Hippocampal formation (tissue), 2 donors: ENCODE measurements around the gene SMAD3.
"Not testable (repeated sequence)": the region's sequence is repeated elsewhere in the genome, so short reads cannot be mapped to it uniquely, and the experiment has no call there.

Experiments used
- DNase-seq, 2 donors: peaks; one replicate each; lab custom pipeline; 2025; lab: John Stamatoyannopoulos, UW

Gene SMAD3

DNA sequence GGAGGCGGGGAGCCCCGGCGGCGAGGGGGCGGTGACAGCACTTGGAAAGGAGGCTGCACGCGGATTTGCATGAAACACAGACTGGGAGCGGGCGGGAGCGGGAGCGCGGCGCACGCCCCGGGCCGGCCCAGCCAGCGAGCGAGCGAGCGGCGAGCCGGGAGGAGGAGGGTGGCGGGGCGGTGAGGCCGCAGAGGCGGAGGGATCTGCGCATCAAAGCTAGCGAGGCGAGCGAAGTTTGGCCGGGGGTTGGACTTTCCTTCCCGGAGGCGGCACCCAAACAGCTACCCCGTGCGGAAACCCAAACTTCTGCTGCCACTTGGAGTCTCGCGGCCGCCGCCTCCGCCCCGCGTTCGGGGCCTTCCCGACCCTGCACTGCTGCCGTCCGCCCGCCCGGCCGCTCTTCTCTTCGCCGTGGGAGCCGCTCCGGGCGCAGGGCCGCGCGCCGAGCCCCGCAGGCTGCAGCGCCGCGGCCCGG is at the start of gene SMAD3:
SMAD3 (plus strand) TSS at position 72 of the 475 bp plus-strand sequence. CDS start 553 bp downstream, outside the sequence.
- peak; percentile 59 to 68 for DNase-seq

- DNase-seq: no peak
These were observed 48.1 kb upstream of the SMAD3 start for GRCh38 chr15:67017311-67017710.

DNA sequence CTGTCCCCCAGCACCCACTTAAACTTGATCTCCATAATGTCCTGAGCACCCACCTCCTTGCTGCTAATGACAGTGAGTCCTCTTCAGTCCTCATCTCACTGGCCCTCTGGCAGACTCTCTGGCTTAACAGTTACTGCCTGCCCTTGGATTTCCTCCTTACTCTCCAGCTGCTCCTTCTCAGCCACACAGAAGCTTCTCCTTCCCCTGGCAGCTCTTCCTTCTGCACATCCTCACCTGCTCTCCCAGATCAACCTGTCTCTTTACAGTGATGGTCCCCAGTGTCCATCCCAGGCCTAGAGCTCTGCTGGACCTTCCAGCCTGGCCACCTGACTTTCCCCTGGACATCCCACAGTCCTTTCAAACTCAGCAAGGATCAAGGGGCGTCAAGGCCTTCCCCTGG is 47.4 kb upstream of the SMAD3 start:
- no peak for DNase-seq

DNA sequence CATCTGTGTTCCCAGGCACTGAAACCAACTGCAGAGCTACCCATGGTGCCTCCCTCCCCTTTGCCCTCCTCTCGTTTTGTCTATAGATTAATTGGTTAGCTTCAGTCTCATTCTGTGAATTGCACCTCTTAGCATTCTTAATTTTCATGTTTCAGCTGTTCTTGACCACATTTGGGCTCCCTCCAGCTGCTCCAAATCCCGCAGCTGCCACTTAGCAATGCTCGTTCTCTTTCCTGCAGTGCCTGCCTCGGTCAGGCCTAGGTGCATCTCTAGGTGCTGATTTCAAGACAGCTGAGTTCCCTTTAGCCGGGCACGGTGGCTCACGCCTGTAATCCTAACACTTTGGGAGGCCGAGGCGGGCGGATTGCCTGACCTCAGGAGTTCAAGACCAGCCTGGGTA is 47.0 kb upstream of the SMAD3 start:
- no peak for DNase-seq

DNA sequence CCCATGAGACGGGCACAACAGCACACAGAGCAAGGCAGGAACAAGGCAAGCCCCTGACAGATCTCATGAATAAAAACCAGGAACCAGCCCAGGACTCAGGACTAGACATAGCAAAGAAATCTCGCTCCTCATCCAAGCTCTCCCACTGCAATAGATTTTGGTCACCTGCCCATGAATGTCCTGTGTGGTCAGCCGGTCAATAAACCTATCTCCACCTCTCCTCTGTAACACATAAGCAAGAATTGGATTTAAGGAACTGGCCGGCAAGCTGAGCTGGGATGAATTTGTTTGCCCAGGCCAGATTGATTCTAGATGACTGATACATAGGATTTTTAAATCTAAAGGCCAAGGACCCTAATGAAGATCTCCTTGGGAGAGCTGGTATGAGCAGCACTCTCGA is 46.3 kb upstream of the SMAD3 start:
- DNase-seq: no peak

GRCh38 chr15:67019884-67020520 is 45.4 kb upstream of the SMAD3 start:
- DNase-seq: no peak

GRCh38 chr15:67020668-67021067 is 44.7 kb upstream of the SMAD3 start:
- DNase-seq: not testable (repeated sequence)

DNA sequence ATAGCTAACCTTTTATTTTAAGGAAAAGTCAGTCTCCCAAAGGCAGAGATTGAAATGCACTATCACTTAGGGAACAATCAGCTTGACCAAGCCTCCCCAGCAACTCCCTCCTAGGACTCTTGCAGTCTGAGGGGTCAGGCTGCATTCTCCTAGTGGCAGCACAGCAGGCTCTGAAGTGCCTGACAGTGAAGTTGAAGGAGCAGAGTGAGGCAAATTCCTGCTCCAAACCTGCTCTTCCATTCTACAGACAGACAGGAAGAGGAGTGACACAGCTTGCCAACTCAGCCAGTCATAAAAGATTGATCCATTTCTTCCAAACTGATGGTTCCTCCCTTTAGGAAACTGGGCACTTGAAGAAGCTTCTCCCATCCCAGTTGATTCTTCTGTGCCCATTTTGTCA is 43.9 kb upstream of the SMAD3 start:
- DNase-seq: no peak

GRCh38 chr15:67022587-67023105 is 42.8 kb upstream of the SMAD3 start:
- no peak for DNase-seq

- no peak for DNase-seq
These were observed 41.7 kb upstream of the SMAD3 start for GRCh38 chr15:67023517-67024313.

DNA sequence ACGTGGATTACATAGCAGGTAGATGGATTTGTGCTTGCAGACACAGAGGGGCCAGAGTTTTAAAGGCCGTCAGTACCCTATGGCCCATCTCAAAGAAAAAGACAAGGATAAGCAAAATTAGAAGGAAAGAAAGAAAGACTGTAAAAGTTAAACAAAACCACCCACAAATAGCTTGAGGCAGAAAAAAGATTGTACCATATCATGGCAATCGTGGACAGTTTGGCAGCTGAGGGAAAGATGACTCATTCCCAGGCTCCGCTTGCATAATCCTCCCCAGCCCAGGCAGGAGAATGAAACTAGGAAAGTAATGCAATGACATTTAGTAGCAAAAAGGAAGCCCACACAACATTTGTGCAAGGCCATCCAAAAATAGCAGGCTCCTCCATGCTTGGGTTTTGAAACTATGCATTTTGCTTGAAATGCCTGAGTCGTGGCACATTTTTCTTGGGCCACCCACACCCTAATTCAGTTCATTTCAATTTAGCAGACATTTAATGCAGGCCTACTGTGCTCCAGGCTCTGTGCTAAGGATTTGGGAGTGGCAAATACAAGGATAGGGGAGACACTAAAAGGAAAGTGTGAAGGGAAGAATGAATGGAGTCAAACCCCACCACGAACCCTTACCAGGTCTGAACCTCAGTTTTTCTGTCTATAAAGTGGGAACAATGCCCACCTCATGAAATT is 40.9 kb upstream of the SMAD3 start:
- DNase-seq: peak; percentile 35 to 80

- DNase-seq: no peak
These were observed 40.4 kb upstream of the SMAD3 start for GRCh38 chr15:67024998-67025368.

DNA sequence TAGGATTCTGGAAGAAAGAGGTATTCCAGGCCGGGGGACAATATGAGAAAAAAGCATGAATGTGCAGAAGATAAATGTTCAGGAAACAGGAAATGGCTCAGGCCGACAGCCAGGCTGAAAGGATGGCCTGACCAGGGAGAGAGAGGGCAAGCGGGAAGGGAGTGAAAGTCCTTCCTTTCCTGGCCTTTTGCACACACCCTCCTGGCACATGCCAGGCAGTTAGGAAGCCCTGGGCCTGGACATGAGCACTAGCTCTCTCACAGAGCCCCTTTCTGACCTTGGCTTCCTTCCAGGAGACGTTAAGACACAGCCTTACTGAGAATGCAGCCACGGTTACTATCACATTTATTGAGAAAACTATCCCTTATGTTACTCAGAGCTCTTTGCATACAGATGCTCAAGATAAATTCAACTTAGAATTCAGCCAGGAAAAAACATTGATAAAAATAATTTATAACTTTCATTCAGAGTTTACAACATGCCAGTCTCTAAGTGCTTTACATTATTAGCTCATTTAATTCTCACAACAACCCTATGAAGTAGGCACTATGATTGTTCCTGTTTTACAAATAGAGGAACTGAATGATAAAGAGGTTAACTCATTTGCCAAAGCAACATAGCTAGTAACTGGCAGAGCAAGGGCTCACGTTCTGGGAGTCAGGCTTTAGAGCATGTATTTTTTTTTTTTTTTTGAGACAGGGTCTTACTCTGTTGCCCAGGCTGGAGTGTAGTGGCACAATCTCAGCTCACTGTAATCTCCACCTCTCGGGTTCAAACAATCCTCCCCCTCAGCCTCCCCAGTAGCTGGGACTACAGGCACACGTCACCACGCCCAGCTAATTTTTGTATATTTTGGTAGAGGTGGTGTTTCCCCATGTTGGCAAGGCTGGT is 39.4 kb upstream of the SMAD3 start:
- no peak for DNase-seq

DNA sequence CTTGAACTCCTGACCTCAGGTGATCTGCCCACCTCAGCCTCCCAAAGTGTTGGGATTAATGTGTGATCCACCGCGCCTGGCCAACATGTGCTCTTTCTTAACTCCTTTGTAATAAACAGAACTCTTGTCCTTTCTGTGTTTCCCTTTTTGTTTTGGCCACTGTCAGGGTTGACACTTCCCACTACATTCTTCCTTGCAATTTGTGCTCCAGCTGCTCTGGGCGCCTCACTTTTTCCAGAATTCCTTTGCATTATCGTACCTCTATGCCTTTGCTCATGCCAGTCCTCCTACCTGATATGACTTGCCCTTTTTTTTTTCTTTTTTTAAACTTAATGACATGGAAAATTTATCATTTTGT is 38.8 kb upstream of the SMAD3 start:
- DNase-seq: no peak

DNA sequence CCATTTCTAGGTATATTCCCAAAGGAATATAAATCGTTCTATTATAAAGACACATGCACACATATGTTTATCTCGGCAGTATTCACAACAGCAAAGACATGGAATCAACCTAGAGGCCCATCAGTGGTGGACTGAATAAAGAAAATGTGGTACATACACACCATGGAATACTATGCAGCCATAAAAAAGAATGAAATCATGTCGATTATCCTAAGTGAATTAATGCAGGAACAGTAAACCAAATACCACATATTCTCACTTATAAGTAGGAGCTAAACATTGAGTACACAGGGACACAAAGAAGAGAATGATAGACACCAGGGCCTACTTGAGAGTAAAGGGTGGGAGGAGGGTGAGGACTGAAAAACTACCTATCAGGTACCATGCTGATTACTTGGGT is 37.0 kb upstream of the SMAD3 start:
- not testable (repeated sequence) for DNase-seq

DNA sequence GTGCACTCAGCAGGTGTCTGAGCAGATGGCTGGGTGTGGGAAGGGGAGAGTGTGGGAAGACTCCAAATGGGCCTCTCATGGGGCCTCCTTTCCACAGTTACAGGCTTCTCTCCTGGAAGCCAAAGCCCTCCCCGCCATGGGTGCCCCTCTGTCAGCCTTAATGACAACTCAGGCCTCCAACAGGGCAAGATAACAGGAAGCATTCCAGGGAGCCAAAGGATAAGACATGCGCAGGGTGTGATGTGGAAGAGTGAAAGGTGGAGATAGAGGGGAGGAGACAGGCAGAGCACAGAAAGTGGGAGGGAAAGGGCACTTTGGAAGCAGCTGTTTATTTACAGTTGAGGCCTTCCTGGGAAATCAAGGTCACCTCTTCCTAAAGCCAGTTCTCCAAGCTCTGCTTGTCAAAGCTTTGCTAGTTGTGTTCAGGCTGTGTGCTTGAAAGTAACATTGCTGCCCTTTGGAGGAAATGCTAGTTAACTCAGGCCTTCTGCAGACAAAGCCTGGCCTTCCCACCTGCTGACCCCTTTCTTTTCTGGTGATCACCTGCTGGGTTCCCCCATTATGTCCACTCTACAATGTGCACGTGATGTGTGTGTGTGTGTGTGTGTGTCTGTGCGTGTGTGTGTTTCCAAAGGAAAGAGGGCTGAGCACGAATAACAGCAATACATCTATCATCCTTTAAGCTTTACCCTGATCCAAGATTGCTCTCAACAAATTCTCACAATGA is 35.2 kb upstream of the SMAD3 start:
- DNase-seq: no peak

DNA sequence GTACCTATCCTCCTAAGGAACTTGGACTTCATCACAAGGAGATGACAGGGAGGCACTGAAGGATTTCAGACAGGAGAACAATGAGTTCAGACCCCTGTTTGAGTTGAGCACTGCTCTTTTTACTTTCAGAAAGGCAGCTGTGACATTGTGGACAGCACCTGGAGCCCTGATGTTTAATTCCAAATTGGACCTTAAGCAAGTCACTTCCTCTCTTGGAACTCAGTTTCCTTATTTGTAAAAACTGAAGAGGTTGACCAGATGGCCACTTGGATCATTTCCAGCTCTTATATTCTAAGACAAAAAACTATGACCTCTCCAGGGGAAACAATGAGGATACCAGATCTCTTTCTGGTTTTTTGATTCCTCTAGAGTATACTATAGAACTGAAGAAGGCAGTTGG is 34.1 kb upstream of the SMAD3 start:
- DNase-seq: no peak

- no peak for DNase-seq
These were observed 32.8 kb upstream of the SMAD3 start for GRCh38 chr15:67032608-67033007.

GRCh38 chr15:67033012-67033411 is 32.4 kb upstream of the SMAD3 start:
- no peak for DNase-seq

- DNase-seq: no peak
These were observed 31.8 kb upstream of the SMAD3 start for GRCh38 chr15:67033571-67034044.

DNA sequence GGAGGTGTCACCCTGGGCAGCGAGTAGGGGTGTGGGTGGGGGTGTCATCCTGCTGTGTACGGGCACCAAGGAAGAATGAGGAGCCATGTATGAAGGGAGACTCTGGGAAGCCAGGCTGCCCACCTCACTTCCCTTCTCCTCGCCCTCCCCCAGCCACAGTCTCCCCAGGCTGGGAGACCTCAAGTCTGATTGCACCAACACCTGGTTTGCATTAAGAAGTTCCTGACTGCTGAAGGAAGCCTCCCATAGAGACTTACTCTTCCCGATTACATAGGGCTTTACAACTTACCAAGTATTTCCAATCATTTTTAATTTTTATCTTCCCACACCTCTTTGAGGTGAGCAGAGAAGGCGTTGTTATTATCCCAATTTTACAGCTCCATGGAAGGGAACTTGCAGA is 29.5 kb upstream of the SMAD3 start:
- no peak for DNase-seq
